GM12878 (cell line): ENCODE data around the gene TREH. TPM values are rescaled to one million over a fixed set of nuclear protein-coding genes. Genes with fewer than 3 reads are reported as not detected.

Experiments used
- ATAC-seq: fragments of 200-7000 bp; cut with Tn5 transposase; 3 replicates; pipeline ENCODE4 v1.9.1; 2020; ENCODE audit warnings: mild to moderate bottlenecking, moderate library complexity
- BruUV-seq: library from RNA; stranded (reverse); fragments of 400-500 nt; replicated peaks from 2 replicates; lab custom pipeline; 2021; lab: Mats Ljungman, UMichigan
- CTCF ChIA-PET: fragments of 300-600 bp; sonication (Branson Sonifier 250); formaldehyde crosslinking; extraction: SDS; loops from one replicate; lab custom pipeline; 2021; ENCODE audit warnings: inconsistent platforms; lab: Yijun Ruan, JAX
- POLR2A ChIA-PET: fragments of 350-600 bp; formaldehyde crosslinking; extraction: SDS; loops from one replicate; lab custom pipeline; 2021; ENCODE audit warnings: inconsistent platforms; lab: Charles Lee
- RAD21 ChIA-PET: fragments of 300-600 bp; sonication (Branson Sonifier 250); formaldehyde crosslinking; loops from one replicate; lab custom pipeline; 2023; ENCODE audit warnings: antibody characterized with exemption; ENCODE audit not compliant: unreplicated experiment; lab: Charles Lee
- SMC1A ChIA-PET: fragments of 300-600 bp; sonication (Branson Sonifier 250); formaldehyde crosslinking; loops from one replicate; lab custom pipeline; 2023; ENCODE audit not compliant: unreplicated experiment, uncharacterized antibody; lab: Charles Lee
- DNase-seq: peaks from one replicate; pipeline ENCODE4 v3.0.0-alpha.2; 2011; ENCODE audit warnings: low read depth, low spot score
- FAIRE-seq: peaks from 3 replicates; lab custom pipeline; 2011; peaks lifted over from hg19 to GRCh38; lab: Jason Lieb, UNC
- H2AFZ ChIP-seq: 2 replicates; pipeline ENCODE4 v1.6.0; 2011; ENCODE audit warnings: low read depth, low read length, control low read depth; ENCODE audit not compliant: control insufficient read depth
- H3K27ac ChIP-seq: 2 replicates; pipeline ENCODE4 v1.5.1; 2011; ENCODE audit warnings: control low read depth; ENCODE audit not compliant: control insufficient read depth, insufficient read depth
- H3K27me3 ChIP-seq, 2 experiments: replicated peaks in 1 of 2; 2 replicates each; pipeline versions ENCODE4 v1.6.0 to v1.6.1; 2011; ENCODE audit warnings: low read length in 1 of 2; ENCODE audit not compliant: control insufficient read depth in 2 of 2, insufficient read depth in 2 of 2
- H3K36me3 ChIP-seq, 2 experiments: 2 replicates each; pipeline ENCODE4 v1.5.1; 2011; ENCODE audit warnings: low read length in 1 of 2; ENCODE audit not compliant: control insufficient read depth in 2 of 2, insufficient read depth in 2 of 2
- H3K4me1 ChIP-seq: 2 replicates; pipeline ENCODE4 v1.6.1; 2011; ENCODE audit warnings: mild to moderate bottlenecking, low read length, moderate library complexity, mixed read lengths; ENCODE audit not compliant: control insufficient read depth, insufficient read depth
- H3K4me2 ChIP-seq: 2 replicates; pipeline ENCODE4 v1.6.0; 2011; ENCODE audit warnings: control low read depth; ENCODE audit not compliant: control insufficient read depth, insufficient read depth
- H3K4me3 ChIP-seq: fragments of 200-600 bp; sonication (generic); 2 replicates; pipeline ENCODE4 v1.5.1; 2016
- H3K79me2 ChIP-seq: 2 replicates; pipeline ENCODE4 v1.6.0; 2011; ENCODE audit warnings: low read length; ENCODE audit not compliant: control insufficient read depth, insufficient read depth
- H3K9ac ChIP-seq: 2 replicates; pipeline ENCODE4 v1.8.0; 2011; ENCODE audit warnings: low read length, control low read depth, mixed read lengths; ENCODE audit not compliant: control insufficient read depth, insufficient read depth
- H3K9me3 ChIP-seq: replicated peaks from 3 replicates; pipeline ENCODE4 v1.5.1; 2011; ENCODE audit warnings: mild to moderate bottlenecking, low read length; ENCODE audit not compliant: control insufficient read depth, insufficient read depth
- H4K20me1 ChIP-seq: 2 replicates; pipeline ENCODE4 v1.6.0; 2011; ENCODE audit not compliant: control insufficient read depth, insufficient read depth
- ASH2L ChIP-seq: fragments of 300-600, 200-600 bp; sonication (generic); IDR thresholded peaks from 2 replicates; pipeline ENCODE4 v1.6.1; 2017; ENCODE audit warnings: low read depth, mild to moderate bottlenecking, borderline replicate concordance
- ATF2 ChIP-seq: IDR thresholded peaks from 2 replicates; pipeline ENCODE4 v1.6.1; 2012; ENCODE audit warnings: low read length, inconsistent platforms
- BCL11A ChIP-seq: IDR thresholded peaks from 2 replicates; pipeline ENCODE4 v1.6.1; 2011; ENCODE audit warnings: low read depth, low read length
- CREM ChIP-seq: IDR thresholded peaks from 2 replicates; pipeline ENCODE4 v1.6.1; 2014; ENCODE audit warnings: antibody characterized with exemption, low read depth
- ESRRA ChIP-seq: IDR thresholded peaks from 2 replicates; pipeline ENCODE4 v1.6.1; 2012; ENCODE audit warnings: mild to moderate bottlenecking, low read length, improper control_type of control experiment
- FOXK2 ChIP-seq: fragments of 450-650 bp; IDR thresholded peaks from 2 replicates; pipeline ENCODE4 v1.6.1; 2017; ENCODE audit warnings: mild to moderate bottlenecking, moderate library complexity
- HCFC1 ChIP-seq: fragments of 150-350 bp; IDR thresholded peaks from 2 replicates; pipeline ENCODE4 v1.6.1; 2014; ENCODE audit warnings: low read length
- IRF5 ChIP-seq: fragments of 450-650 bp; IDR thresholded peaks from 2 replicates; pipeline ENCODE4 v1.6.1; 2017; ENCODE audit warnings: borderline replicate concordance
- MXI1 ChIP-seq: fragments of 150-350 bp; IDR thresholded peaks from 2 replicates; pipeline ENCODE4 v1.6.1; 2011; ENCODE audit warnings: low read depth, mild to moderate bottlenecking, inconsistent platforms, low read length, improper control_type of control experiment
- NFYB ChIP-seq: IDR thresholded peaks from 2 replicates; pipeline ENCODE4 v1.6.1; 2011; ENCODE audit warnings: low read depth, mild to moderate bottlenecking, low read length, improper control_type of control experiment, moderate library complexity; ENCODE audit not compliant: insufficient read depth
- RB1 ChIP-seq: fragments of 450-650 bp; formaldehyde crosslinking; IDR thresholded peaks from 2 replicates; pipeline ENCODE4 v1.6.1; 2017; ENCODE audit warnings: mild to moderate bottlenecking, borderline replicate concordance
- RBBP5 ChIP-seq: fragments of 200-600 bp; sonication (generic); conservative IDR thresholded peaks from 2 replicates; pipeline ENCODE4 v1.6.1; 2016
- SMARCA5 ChIP-seq: fragments of 450-650 bp; IDR thresholded peaks from 2 replicates; pipeline ENCODE4 v1.6.1; 2017; ENCODE audit warnings: mild to moderate bottlenecking
- SRF ChIP-seq, 2 experiments: IDR thresholded peaks; 2 replicates each; pipeline ENCODE4 v1.6.1; 2011; ENCODE audit warnings: low read depth in 2 of 2, low read length in 2 of 2, mild to moderate bottlenecking in 1 of 2, moderate library complexity in 1 of 2
- SUPT20H ChIP-seq: IDR thresholded peaks from 2 replicates; pipeline ENCODE4 v1.6.1; 2011; ENCODE audit warnings: low read depth, mild to moderate bottlenecking, low read length, moderate library complexity, borderline replicate concordance; ENCODE audit not compliant: control insufficient read depth
- ZBTB33 ChIP-seq: fragments of 450-650 bp; IDR thresholded peaks from 2 replicates; pipeline ENCODE4 v1.6.1; 2017; ENCODE audit warnings: mild to moderate bottlenecking
- ZNF274 ChIP-seq: IDR thresholded peaks from one replicate; pipeline ENCODE4 v1.8.0; 2011; ENCODE audit not compliant: insufficient read length, insufficient read depth
- ZNF384 ChIP-seq: IDR thresholded peaks from 2 replicates; pipeline ENCODE4 v1.6.1; 2012; ENCODE audit warnings: low read depth, mild to moderate bottlenecking, low read length, improper control_type of control experiment, borderline replicate concordance
- WGBS: methylation state at CpG from one replicate; pipeline ENCODE4 v1.1.6; 2016; ENCODE audit warnings: low lambda C conversion rate; ENCODE audit not compliant: insufficient replicate concordance, insufficient coverage; ENCODE audit errors: missing lambda C conversion rate; 5-methylcytosine and 5-hydroxymethylcytosine counted together
- in situ Hi-C: fragments of 300-500 bp; cut with MboI; formaldehyde crosslinking; loops from 9 replicates; pipeline ENCODE4 v1.14.3; 2018; ENCODE audit warnings: mixed read lengths
- intact Hi-C: fragments of 100-400 bp; cut with micrococcal nuclease; formaldehyde crosslinking; loops from one replicate; pipeline ENCODE4 v1.14.2; 2022; ENCODE audit not compliant: unreplicated experiment
- polyA plus RNA-seq, 11 experiments: library from polyadenylated mRNA; depleted of rRNA in 4 of 11; unstranded in 6 of 11; stranded (reverse) in 5 of 11; fragments of >200 nt; fragmentation: Nextera tagmentation in 4 of 11; fragmentation: Illumina TruSeq in 1 of 11; extraction: Ambion mirVana in 4 of 11; extraction: Trizol in 1 of 11; gene quantifications; 1 replicate in 1 of 11; 2 replicates in 10 of 11; pipeline versions ENCODE4 v1.2.1 to v1.2.3, GENCODE V29; 2011 to 2016; ENCODE audit warnings: inconsistent platforms in 2 of 11, missing spikeins in 2 of 11, low read depth in 1 of 11
- total RNA-seq, 4 experiments: library from RNA; depleted of rRNA in 3 of 4; stranded (reverse); fragments of >200 nt in 3 of 4; fragmentation: Illumina TruSeq in 1 of 4; extraction: Trizol in 1 of 4; gene quantifications; 2 replicates each; pipeline versions ENCODE4 v1.2.1 to v1.2.3, GENCODE V29; 2013 to 2021

Gene TREH
- total and polyA plus RNA-seq, 10 of the 15 experiments (the other 5 are each of a cell fraction or from before 2014, with no cell fraction given), result not detected

GRCh38 chr11:118633979-118634378 lies 45.5 kb downstream of the TREH start:
- WGBS, result 0% methylated on average over 2 of the region's 4 CpGs
- no peaks in the 10 kb centered on the region for H3K9me3 ChIP-seq
- no peaks in the 10 kb centered on the region for H3K36me3 ChIP-seq
- FAIRE-seq (no peak), ATAC-seq (no peak), DNase-seq (no peak)
- CTCF ChIA-PET, result interaction anchor here (0.7 kb wide), 1 partner anchor 278 kb away, joined by 3 read pairs; no protein-coding TSS in a partner anchor
- no peak overlapping the region for H3K4me3 ChIP-seq
- in situ Hi-C loops, result no loop called here
- POLR2A ChIA-PET, result no interaction called here
- H3K79me2 ChIP-seq, result no peaks in the 10 kb centered on the region
- H3K9ac ChIP-seq, result no peak overlapping the region
- BruUV-seq, result no TSS peak
- H3K27me3 ChIP-seq, result peaks cover 4 to 11% of the 10 kb centered on the region in 2 experiments
- no peaks in the 10 kb centered on the region for H4K20me1 ChIP-seq
- SMC1A ChIA-PET, result no interaction called here
- RAD21 ChIA-PET, result no interaction called here
- TF ChIP-seq RB1, result no peak
- no peak for TF ChIP-seq HCFC1
- TF ChIP-seq CREM, result no peak
- TF ChIP-seq FOXK2, result no peak
- no peak for TF ChIP-seq MXI1
- no peak for TF ChIP-seq ESRRA
- TF ChIP-seq ZNF384, result no peak
- TF ChIP-seq SMARCA5, result no peak
- TF ChIP-seq ASH2L, result no peak
- TF ChIP-seq IRF5, result no peak
- TF ChIP-seq NFYB, result no peak
- TF ChIP-seq SRF (IDR thresholded peaks at IDR 0.05; ENCODE audit: low read depth in 2 of 2, low read length in 2 of 2), result no peak
- TF ChIP-seq ATF2, result no peak
- TF ChIP-seq ZBTB33, result no peak
- TF ChIP-seq ZNF274, result no peak
- no peak for TF ChIP-seq BCL11A
- TF ChIP-seq RBBP5, result no peak
- TF ChIP-seq SUPT20H, result no peak
- intact Hi-C loops, result no loop called here
- no peak overlapping the region for H2AFZ ChIP-seq
- no peak overlapping the region for H3K27ac ChIP-seq
- H3K4me2 ChIP-seq, result no peak overlapping the region
- H3K4me1 ChIP-seq, result no peaks in the 10 kb centered on the region
